HAP-1 (cell line): ENCODE data around the gene PRMT1.

ENCODE experiments used
- DNase-seq, 2 experiments: peaks; one replicate each; pipeline ENCODE4 v3.0.0-alpha.2; 2016 to 2020; ENCODE audit warnings: low spot score in 2 of 2
- H3K27me3 ChIP-seq: fragments of 250-450 bp; sonication (Bioruptor Pico); 2 replicates; pipeline ENCODE4 v1.5.1; 2020; ENCODE audit warnings: low read depth, mild to moderate bottlenecking, moderate library complexity
- H3K36me3 ChIP-seq: fragments of 250-450 bp; sonication (Bioruptor Pico); replicated peaks from 2 replicates; pipeline ENCODE4 v1.5.1; 2020; ENCODE audit warnings: mild to moderate bottlenecking
- H3K4me1 ChIP-seq: fragments of 250-450 bp; sonication (Bioruptor Pico); 2 replicates; pipeline ENCODE4 v1.5.1; 2020; ENCODE audit warnings: mild to moderate bottlenecking
- H3K4me3 ChIP-seq: fragments of 250-450 bp; sonication (Bioruptor Pico); 2 replicates; pipeline ENCODE4 v1.5.1; 2020; ENCODE audit warnings: mild to moderate bottlenecking, moderate library complexity
- H3K9me3 ChIP-seq: fragments of 250-450 bp; sonication (Bioruptor Pico); 2 replicates; pipeline ENCODE4 v1.5.1; 2020; ENCODE audit warnings: mild to moderate bottlenecking, moderate library complexity
- in situ Hi-C: fragments of 300-500 bp; cut with MboI; formaldehyde crosslinking; loops from 3 replicates; pipeline ENCODE4 v1.14.3; 2020; ENCODE audit warnings: low sequenced_read_pairs, inconsistent platforms, mixed read lengths

Gene PRMT1

GRCh38 chr19:49684251-49684982, 7.3 kb downstream of the PRMT1 start:
- H3K27me3 ChIP-seq = no peaks in the 10 kb centered on the region
- H3K9me3 ChIP-seq = no peaks in the 10 kb centered on the region
- peaks cover 11% of the 10 kb centered on the region for H3K4me1 ChIP-seq
- in situ Hi-C loops = loop anchor here (5.0 kb wide), 1 partner anchor 187 kb away; the partner anchor contains the start of gene RPS11
- DNase-seq = peak in 1 of 2 experiments; percentile 59
- H3K36me3 ChIP-seq = peaks cover 62% of the 10 kb centered on the region
- no peak overlapping the region for H3K4me3 ChIP-seq

DNA sequence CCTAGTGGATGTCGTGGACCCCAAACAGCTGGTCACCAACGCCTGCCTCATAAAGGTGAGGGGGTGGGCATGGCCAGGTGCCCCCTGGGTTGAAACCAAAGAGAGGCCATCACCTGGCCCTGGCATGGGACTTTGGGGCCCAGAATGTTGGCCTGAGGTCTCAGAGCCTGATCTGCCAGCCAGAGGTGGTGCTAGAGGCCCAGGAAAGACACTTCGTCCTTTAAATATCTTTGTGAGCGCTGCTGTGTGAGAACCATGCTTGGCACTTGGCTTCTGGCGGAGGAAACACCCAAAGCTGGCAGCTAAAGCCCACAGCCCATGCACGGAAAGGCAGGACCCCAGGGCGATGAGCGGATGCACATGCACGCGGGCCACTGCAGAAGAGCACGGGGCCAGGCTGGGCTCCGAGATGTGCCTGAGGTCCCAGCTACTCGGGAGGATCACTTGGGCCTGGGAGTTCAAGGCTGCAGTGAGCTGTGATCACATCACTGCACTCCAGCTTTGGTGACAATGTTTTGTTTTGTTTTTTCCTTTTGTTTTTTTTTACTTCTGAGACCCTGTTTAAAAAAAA, 8.0 kb downstream of the PRMT1 start:
- DNase-seq = no peak
- H3K4me1 ChIP-seq = peaks cover 5% of the 10 kb centered on the region
- in situ Hi-C loops = loop anchor here (5.0 kb wide), 1 partner anchor 188 kb away; the partner anchor contains the start of gene RPS11
- peaks cover 65% of the 10 kb centered on the region for H3K36me3 ChIP-seq
- no peak overlapping the region for H3K4me3 ChIP-seq
- no peaks in the 10 kb centered on the region for H3K27me3 ChIP-seq
- no peaks in the 10 kb centered on the region for H3K9me3 ChIP-seq

GRCh38 chr19:49685845-49686332, 8.8 kb downstream of the PRMT1 start:
- Histone ChIP-seq H3K4me1 (no peaks in the 10 kb centered on the region), H3K36me3 (peaks cover 68% of the 10 kb centered on the region), H3K27me3 (no peaks in the 10 kb centered on the region), H3K4me3 (no peak overlapping the region), H3K9me3 (no peaks in the 10 kb centered on the region)
- in situ Hi-C loops = no loop called here
- no peak for DNase-seq

GRCh38 chr19:49686503-49687088, 9.5 kb downstream of the PRMT1 start:
- no peak for DNase-seq
- Histone ChIP-seq H3K36me3 (peaks cover 61% of the 10 kb centered on the region), H3K4me1 (no peaks in the 10 kb centered on the region), H3K9me3 (no peaks in the 10 kb centered on the region), H3K27me3 (no peaks in the 10 kb centered on the region), H3K4me3 (no peak overlapping the region)
- in situ Hi-C loops = no loop called here

DNA sequence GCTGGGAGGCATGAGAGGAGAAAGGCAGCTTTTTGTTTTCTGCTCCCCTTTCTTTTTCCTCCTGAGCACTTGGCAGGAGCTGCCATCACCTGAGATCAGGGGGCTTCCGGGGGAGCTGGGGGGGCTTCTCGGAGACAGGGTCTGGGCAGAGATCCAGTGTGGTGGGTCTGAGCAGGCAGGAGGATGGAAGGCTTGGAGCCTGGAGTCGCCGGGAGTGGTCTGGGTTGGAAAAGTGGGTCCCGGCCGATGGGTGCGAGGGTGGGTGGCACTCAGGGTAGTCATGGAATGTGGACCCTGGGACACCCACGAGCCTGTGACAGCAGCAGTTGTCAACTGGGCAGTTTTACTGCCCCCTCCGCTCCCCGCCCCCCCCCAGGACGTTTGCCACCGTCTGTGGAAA, 10.1 kb downstream of the PRMT1 start:
- DNase-seq = no peak
- Histone ChIP-seq H3K4me1 (no peaks in the 10 kb centered on the region), H3K27me3 (no peaks in the 10 kb centered on the region), H3K4me3 (no peak overlapping the region), H3K9me3 (no peaks in the 10 kb centered on the region), H3K36me3 (peaks cover 56% of the 10 kb centered on the region)
- in situ Hi-C loops = no loop called here

GRCh38 chr19:49687566-49688316, 10.7 kb downstream of the PRMT1 start:
- no peak for DNase-seq
- in situ Hi-C loops = no loop called here
- no peaks in the 10 kb centered on the region for H3K27me3 ChIP-seq

GRCh38 chr19:49688531-49689132, 11.6 kb downstream of the PRMT1 start:
- Histone ChIP-seq H3K27me3 (no peaks in the 10 kb centered on the region), H3K9me3 (no peaks in the 10 kb centered on the region), H3K4me1 (no peaks in the 10 kb centered on the region), H3K4me3 (no peak overlapping the region), H3K36me3 (peaks cover 43% of the 10 kb centered on the region)
- no peak for DNase-seq
- in situ Hi-C loops = no loop called here

More at GRCh38 chr19:49687566-49688316, 10.7 kb downstream of the PRMT1 start:
- Histone ChIP-seq H3K4me3 (no peak overlapping the region), H3K36me3 (peaks cover 50% of the 10 kb centered on the region), H3K9me3 (no peaks in the 10 kb centered on the region), H3K4me1 (no peaks in the 10 kb centered on the region)

DNA sequence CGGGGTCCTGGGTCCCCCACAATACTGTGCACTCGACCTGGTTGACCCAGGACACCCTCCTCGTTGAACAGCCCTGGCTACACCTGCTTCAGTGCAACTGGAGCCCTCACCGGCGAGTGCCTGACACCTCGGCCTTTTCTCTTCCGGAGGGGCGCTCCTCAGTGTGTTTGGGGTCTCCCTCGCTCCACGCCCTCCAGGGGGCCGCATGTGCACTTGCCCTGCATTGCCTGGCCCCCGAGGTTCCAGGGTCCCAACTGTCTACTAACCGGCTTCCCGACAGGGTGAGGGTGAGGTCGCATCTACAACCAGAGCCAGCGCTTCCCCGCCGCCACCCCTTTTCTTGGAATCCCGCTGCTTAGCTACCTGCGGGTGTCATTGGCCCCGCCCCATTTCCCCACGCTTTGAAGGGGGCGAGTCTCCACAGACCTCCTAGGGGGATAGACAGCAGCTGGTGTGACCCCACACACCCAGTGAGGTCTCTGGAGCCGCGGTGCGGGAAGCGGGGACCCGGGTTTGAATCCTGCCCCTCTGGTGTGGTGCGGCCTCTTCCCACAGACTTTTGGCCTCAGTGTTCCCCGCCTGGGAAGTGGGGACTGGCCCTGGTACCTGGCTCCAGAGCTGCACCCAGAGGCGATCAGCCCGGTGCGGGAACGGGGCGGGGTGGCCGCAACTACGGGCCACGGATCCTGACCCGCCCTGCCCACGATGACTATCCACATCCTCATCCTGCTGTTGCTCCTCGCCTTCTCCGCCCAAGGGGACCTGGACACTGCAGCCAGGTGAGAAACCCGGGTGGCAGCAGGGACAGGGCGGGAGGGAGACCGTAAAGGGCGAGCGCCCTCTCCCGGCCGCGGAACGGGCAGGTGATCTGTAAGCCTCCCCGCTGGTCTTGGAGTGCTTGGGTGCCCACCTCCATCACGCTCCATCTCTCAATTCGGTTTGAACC, 12.3 kb downstream of the PRMT1 start, which contains the start of gene ADM5:
Gene ADM5, plus strand, starts transcription at position 462 of the 946 bp plus-strand sequence. Its CDS starts 244 bp downstream, at position 706.
- no peaks in the 10 kb centered on the region for H3K9me3 ChIP-seq
- peaks cover 35% of the 10 kb centered on the region for H3K36me3 ChIP-seq
- no peak within 1 kb of the TSS for H3K4me3 ChIP-seq
- no peaks in the 10 kb centered on the region for H3K27me3 ChIP-seq
- in situ Hi-C loops = no loop called here
- DNase-seq = no peak
- no peaks in the 10 kb centered on the region for H3K4me1 ChIP-seq

GRCh38 chr19:49690079-49690655, 13.1 kb downstream of the PRMT1 start:
- Histone ChIP-seq H3K36me3 (peaks cover 27% of the 10 kb centered on the region), H3K4me3 (no peak overlapping the region), H3K4me1 (no peaks in the 10 kb centered on the region), H3K27me3 (no peaks in the 10 kb centered on the region), H3K9me3 (no peaks in the 10 kb centered on the region)
- no peak for DNase-seq
- in situ Hi-C loops = no loop called here

DNA sequence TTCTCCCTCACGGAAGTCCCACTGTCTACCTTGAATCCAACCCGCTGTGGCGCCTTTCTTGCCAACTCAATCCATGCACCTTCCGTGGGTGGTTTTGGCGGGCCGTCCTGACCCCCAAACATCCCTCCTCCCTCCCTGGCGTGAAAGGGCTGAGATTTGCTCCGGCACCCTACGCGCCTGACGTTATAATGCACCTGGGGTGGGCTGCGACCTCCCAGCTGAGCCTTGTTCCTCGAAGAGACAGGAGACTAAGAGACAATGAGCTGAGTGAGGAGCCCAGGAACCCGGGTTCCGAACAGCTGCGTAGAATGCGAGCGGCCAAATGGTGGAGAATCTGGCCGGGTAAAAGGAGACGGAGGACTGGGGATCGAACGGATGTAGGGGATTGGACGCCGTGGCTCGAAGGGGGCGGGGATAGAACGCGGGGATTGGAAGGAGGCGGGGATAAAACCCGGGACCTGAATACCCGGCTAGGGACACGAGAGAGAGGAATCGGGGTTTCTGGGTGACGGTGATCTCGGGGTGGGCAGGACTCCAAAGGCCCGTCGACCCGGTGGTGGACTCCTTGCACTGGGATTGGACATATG, 13.7 kb downstream of the PRMT1 start, which contains the start of gene CPT1C:
Gene CPT1C, plus strand, starts transcription at position 461 of the 587 bp plus-strand sequence. CDS start 1,137 bp downstream, outside the sequence.
- no peaks in the 10 kb centered on the region for H3K4me1 ChIP-seq
- no peaks in the 10 kb centered on the region for H3K9me3 ChIP-seq
- peak in 1 of 2 experiments; percentile 53 for DNase-seq
- H3K4me3 ChIP-seq = no peak within 1 kb of the TSS
- in situ Hi-C loops = no loop called here
- no peaks in the 10 kb centered on the region for H3K27me3 ChIP-seq
- H3K36me3 ChIP-seq = peaks cover 24% of the 10 kb centered on the region

DNA sequence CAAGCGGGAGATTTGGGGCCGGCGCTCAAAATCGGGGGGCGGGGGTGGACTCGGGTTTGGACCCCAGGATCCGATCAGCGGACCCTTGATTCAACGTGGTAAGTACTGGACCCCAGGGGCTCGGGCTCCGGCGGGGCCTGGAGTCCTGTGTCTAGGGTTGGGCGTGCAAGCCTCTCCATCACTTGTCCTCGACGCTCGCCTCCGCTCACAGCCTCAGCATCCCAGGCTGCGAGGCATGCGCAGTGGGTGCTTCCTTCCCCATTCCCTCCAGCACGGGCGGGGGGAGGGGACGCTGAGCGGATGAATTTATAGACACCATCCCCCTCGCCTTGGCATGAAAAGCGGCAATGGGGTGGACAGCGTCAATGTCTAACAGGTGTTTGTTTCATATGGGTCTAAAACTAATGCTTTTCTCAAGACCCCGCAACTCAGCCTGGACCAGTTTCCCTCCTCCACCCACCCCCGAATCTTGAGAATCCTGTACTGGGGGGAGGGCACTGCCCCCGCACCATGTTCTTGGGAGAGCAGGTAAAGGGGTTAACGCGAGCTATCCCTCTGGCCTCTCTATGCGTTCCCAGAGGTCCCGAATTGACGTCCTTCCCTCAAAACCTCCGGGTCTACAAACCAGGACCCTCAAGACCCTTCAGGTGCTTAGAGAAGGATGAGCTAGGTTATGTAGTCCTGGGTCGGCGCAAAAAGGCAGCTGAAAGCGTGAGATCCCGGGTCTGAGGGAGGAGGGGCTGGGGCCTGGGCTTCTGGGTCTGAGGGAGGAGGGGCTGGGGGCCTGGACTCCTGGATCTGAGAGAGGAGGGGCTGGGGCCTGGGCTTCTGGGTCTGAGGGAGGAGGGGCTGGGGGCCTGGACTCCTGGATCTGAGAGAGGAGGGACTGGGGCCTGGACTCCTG, 14.4 kb downstream of the PRMT1 start:
- Histone ChIP-seq H3K4me3 (no peak overlapping the region), H3K27me3 (no peaks in the 10 kb centered on the region), H3K4me1 (no peaks in the 10 kb centered on the region), H3K9me3 (no peaks in the 10 kb centered on the region), H3K36me3 (peaks cover 17% of the 10 kb centered on the region)
- DNase-seq = peak in 1 of 2 experiments; percentile 75
- in situ Hi-C loops = no loop called here
